Measurements from ENCODE around the gene SNX13. TPM values are rescaled to one million over a fixed set of nuclear protein-coding genes. Genes with fewer than 3 reads are reported as not detected.

The SNX13 gene, protein sequence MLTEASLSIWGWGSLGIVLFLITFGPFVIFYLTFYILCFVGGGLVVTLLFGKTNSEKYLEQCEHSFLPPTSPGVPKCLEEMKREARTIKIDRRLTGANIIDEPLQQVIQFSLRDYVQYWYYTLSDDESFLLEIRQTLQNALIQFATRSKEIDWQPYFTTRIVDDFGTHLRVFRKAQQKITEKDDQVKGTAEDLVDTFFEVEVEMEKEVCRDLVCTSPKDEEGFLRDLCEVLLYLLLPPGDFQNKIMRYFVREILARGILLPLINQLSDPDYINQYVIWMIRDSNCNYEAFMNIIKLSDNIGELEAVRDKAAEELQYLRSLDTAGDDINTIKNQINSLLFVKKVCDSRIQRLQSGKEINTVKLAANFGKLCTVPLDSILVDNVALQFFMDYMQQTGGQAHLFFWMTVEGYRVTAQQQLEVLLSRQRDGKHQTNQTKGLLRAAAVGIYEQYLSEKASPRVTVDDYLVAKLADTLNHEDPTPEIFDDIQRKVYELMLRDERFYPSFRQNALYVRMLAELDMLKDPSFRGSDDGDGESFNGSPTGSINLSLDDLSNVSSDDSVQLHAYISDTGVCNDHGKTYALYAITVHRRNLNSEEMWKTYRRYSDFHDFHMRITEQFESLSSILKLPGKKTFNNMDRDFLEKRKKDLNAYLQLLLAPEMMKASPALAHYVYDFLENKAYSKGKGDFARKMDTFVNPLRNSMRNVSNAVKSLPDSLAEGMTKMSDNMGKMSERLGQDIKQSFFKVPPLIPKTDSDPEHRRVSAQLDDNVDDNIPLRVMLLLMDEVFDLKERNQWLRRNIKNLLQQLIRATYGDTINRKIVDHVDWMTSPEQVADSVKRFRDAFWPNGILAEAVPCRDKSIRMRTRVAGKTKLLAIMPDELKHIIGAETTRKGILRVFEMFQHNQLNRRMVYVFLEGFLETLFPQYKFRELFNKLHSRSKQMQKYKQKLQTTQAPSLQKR
- 43.6 and 54.7 TPM in 2 replicates for total RNA-seq (2014; rRNA removed; shearing (Covaris generic))
- polyA plus RNA-seq (2015; cell fraction: cytosol; rRNA removed), result 22.4 and 29.0 TPM in 2 replicates
- polyA plus RNA-seq (2015; cell fraction: nucleus; rRNA removed), result 45.2 and 50.7 TPM in 2 replicates

DNA sequence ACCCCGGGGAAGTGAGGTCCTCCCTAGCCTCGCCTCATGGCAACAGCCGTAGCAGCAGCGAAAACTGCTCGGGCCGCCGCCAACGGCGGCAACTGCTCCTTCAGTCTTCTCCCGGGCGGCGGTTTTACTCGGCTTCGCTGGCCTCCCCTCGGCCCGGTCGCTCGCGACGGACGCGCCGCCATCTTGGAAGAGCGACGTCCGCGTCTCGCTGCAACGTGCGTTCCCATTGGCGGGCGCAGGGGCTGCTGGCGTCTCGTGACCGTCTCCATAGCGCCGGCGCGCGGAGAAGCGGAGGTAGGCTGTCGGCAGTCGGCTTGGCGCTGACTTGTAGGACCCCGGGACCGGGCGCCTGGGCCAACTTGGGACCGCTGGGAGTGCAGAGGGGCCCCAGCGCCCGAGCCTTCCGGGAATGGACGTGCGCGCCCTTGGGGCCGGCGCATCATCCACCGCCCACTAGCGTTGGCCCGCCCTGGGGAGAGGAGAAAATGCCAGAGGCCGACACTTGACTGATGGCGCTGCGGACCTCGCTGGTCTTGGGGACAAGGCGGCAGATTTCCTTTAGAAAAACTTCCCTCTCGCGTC is at the start of gene SNX13:
SNX13 (minus strand) TSS at position 193 of the 582 bp plus-strand sequence. CDS start 199 bp downstream, outside the sequence.
- peak; percentile 94 for DNase-seq (ENCODE audit: low read depth, low spot score)
- in situ Hi-C loops (cut with HindIII; ENCODE audit: low pct_unique_long_range_greater_than_20kb, low sequenced_read_pairs), result no loop called here

DNA sequence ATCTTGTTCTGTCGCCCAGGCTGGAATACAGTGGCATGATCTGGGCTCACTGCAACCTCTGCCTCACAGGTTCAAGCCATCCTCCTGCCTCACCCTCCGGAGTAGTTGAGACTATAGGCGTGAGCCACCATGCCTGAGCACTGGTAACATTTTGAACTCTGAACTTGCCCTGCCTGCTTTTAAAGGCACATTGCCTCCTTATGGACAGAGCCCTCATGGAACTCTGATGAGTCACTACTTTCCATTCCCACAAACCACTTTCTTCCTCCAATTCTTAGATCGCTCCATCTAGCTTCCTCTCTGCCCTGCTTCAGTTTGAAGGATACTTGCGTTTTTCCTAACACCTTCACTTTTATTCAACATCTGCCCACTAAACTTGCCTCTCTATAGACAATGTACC is 49.3 kb upstream of the SNX13 start:
- in situ Hi-C loops (cut with HindIII; ENCODE audit: low pct_unique_long_range_greater_than_20kb, low sequenced_read_pairs), result no loop called here
- peak; percentile 35 for DNase-seq (ENCODE audit: low read depth, low spot score)

DNA sequence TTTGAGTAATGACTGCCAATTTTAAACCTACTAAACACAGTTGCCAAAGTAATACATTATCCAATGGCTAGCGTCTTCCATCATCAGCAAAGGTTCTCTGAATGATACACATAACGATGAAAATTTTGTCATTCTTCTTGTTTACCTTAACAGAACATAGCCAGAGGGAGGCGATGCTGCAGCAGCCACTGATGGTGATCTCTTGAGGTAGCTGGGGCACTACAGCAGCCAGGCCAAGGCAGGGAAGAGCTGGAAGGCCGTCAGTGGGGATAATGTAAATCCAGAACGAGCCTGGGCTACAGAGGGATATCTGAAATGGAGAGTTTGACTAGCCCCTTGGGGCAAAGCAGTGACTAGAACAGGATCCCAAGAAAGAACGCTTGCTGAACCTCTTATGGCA is 48.6 kb upstream of the SNX13 start:
- no peak for DNase-seq (ENCODE audit: low read depth, low spot score)
- in situ Hi-C loops (cut with HindIII; ENCODE audit: low pct_unique_long_range_greater_than_20kb, low sequenced_read_pairs), result no loop called here

DNA sequence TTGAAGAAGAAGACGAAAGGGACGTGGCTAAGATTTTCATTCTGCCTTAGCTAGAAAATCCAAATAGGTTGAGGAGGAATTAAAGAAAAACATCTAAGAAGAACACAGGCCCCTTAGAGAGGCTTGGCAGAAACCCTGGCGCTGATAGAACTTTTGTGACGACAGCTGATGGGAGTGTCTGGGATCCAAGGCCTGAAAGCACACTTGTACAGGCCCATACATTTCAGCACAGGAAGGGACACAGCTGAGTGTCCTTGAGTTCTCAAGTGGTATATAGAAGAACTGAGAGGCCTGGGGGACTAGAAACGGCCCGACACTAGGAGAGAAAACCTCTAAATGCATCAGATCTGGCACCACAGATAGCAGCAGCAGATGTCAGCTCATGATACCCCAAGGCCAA is 47.8 kb upstream of the SNX13 start:
- DNase-seq (ENCODE audit: low read depth, low spot score), result no peak
- in situ Hi-C loops (cut with HindIII; ENCODE audit: low pct_unique_long_range_greater_than_20kb, low sequenced_read_pairs), result no loop called here

DNA sequence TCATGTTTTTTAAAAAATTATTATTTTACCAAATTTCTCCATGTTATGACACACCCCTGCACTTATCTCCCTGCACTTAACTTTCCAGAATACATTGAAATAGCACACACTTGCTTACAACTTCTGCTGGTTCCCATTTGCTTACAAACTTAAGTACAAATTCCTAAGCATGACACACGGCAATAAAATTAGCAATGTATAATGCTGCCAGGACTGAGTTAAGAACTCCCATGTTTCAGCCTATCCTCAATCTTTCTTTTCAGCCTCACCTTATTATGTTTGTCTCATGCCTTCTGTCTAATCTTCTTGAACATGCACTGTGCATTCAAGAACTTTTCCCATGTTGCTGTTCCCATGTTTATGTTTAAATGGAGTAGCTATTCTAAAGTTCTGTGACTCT is 46.6 kb upstream of the SNX13 start:
- in situ Hi-C loops (cut with HindIII; ENCODE audit: low pct_unique_long_range_greater_than_20kb, low sequenced_read_pairs), result no loop called here
- DNase-seq (ENCODE audit: low read depth, low spot score), result no peak

DNA sequence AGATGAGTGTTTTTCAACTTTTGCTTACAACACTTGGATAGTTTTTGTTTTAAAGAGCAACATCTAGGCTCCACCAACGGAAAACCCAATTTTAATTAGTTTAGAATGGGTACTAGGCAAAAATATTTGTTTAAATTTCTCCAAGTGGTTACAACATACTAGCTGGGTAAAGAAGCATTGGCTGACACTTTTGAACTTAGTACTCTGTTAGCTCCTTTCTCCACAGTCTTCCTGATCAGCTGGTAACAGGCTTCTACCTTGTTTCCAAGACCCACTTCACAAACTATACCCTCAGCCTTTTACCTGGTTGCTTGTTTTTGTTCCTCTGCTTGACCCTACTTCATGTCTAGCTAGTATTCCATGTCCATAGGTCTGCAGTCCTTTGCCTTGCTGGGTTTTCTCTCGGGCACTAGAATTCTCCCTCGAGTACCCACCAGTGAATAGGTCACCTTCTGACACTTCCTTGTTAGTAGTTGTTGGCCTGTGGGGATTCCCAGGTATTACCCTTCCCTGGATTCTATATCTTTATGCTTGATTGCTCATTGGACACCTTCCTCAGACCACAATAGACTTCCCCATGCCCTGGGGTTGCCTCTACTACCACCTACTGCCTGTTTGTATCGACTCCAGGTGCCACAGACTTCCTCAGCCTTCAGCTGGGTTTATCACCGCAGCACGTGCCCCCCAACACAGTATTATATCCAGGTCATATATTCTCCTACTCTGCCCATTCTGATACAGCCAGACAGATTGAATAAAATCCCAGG is 45.4 kb upstream of the SNX13 start:
- DNase-seq (ENCODE audit: low read depth, low spot score), result no peak
- in situ Hi-C loops (cut with HindIII; ENCODE audit: low pct_unique_long_range_greater_than_20kb, low sequenced_read_pairs), result no loop called here

DNA sequence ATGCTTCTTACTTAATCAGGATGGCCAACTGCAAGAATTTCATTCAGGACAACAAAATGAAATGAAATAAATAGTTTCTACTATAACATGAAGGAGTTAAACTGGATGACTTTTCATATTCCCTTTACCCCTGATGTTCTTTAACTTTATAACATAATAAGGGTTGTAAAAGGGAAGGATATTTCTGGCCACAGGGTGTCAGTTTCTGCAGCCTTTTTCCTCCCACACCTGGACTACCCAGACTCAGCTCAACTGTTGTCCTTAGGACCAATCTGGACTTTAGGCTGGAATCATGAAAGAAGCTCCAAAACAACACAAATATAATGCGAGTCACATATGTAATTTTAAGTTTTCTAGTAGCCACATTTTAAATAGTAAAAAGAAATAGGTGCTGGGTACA is 44.0 kb upstream of the SNX13 start:
- DNase-seq (ENCODE audit: low read depth, low spot score), result no peak
- in situ Hi-C loops (cut with HindIII; ENCODE audit: low pct_unique_long_range_greater_than_20kb, low sequenced_read_pairs), result no loop called here

DNA sequence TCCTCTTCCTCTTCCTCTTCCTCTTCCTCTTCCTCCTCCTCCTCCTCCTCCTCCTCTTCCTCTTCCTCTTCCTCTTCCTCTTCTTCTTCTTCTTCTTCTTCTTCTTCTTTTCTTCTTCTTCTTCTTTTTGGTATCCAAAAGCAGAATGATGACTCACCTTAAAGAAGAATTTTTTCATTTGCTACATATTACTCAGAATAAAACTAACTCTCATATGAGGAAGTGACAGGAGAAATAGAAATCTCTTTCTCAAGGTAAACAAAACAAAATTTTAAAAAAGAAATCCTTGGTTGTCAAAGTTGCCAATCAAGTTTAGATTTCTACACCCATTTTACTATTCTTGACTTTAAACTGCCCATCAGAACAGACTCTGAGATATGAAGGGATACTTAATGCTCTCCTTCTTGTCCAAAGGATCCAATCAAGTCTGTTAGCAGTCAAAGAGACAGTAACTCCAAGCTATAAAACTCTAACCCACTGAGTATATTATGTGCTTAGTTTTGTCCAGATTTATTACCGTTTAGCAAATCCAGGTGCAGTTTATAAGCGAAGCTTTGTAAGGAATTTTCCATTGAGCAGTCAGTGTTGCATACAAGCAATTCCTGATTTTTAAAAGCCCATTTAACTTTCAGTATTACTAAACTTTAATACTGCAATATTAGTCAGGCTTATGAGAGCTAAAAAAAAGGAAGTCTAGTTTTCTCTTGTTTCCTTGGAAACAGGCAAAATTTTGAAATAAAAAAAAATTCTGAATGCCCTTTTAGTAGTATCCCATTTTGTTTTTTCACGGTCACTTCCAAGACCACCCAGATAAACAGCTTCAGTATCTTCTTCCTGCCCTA is 43.1 kb upstream of the SNX13 start:
- DNase-seq (ENCODE audit: low read depth, low spot score), result no peak
- in situ Hi-C loops (cut with HindIII; ENCODE audit: low pct_unique_long_range_greater_than_20kb, low sequenced_read_pairs), result no loop called here

DNA sequence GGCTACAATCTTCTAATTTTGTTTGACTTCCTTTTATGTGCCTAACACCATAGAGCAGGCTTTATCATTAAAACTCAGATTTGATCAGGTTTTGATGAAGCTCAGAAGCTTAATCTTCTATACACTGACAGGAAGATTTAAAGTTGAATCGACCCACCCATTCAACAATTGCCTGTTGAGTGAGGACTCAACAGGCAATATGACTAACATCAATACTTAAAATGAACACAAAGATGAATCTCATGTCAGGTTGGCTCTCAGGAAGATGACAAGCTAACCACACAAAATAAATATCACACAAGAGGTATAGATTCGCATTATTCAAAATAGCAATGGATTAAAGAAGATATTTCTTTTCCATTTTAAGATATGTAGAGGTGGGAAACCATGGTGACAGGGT is 36.7 kb upstream of the SNX13 start:
- no peak for DNase-seq (ENCODE audit: low read depth, low spot score)
- in situ Hi-C loops (cut with HindIII; ENCODE audit: low pct_unique_long_range_greater_than_20kb, low sequenced_read_pairs), result no loop called here

DNA sequence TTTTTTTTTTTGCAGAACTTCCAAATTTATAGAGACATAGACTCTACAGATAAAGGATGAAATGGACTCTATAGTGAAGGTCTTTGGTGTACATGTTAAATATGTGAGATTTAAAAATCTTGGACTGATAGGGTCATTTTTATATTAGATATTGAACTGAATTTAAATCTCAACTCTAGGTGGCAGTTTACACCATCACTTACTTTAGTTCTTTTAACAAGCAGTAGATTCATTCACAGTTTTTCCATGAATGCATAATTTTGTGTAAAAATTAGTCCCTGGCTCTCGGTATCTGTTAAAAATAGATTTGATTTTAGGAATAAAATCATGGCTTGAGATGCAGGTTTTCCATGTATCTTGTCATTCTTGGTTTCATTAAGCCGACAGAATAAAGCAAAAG is 31.1 kb upstream of the SNX13 start:
- in situ Hi-C loops (cut with HindIII; ENCODE audit: low pct_unique_long_range_greater_than_20kb, low sequenced_read_pairs), result no loop called here
- DNase-seq (ENCODE audit: low read depth, low spot score), result peak; percentile 48

DNA sequence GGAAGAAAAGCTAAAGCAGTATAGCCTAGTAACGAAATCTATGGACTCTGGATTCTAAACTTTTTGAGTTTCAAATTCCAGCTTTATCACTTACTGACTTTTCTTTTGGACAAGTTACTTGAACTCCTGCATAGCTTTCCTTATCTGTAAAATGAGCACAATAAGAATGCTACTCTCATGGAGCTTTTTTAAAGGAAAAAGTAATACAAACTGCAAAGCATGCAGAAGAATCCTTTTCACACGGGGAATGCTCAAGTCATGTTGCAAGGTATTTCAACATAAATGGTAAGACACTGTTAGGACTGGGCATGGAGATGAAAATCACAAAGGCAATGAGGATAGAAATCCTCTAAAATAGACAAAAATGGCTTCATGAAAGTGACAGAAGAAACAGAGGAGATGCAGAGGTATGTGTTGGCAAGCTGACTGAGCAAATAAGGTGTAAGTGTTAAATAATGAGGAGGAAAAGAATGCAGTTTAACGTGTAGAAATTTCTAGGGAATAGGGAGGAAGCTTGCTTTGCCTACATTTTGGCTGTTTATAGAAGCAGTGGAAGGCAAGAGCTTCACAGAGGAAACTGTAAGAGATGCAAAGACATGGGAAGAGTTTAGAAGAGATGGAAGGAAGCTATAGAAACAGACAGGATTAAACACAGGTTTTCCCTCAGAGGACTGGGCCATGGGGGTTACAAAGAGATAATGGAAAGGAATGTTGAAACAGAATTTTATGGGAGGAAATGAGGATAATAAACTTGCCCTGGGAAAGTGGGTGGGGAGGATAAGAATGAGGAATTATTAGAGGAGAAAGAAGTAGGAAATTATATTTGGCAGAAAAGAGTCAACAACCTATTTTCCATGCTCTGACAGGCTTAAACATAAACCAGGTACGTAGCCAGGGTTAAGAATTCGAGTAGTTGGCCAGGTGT is 28.8 kb upstream of the SNX13 start:
- in situ Hi-C loops (cut with HindIII; ENCODE audit: low pct_unique_long_range_greater_than_20kb, low sequenced_read_pairs), result no loop called here

DNA sequence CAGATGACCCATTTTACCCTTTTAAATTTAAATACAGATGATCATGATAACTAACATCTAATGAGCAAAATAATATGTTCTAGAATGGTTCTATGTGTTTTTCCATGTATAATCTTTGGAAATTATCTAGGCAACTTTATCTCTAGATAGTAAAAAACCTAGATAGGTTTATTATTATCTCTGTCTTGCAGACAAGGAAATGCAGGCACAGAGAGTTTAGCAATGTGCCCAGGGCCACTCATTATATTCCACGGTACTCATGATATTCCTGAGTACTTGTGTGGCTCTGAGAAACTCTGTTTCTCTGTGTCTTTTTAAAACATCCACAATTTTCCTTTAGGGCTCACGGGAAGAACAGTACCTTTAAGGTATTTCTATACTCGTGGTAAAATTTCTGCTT is 26.4 kb upstream of the SNX13 start:
- no peak for DNase-seq (ENCODE audit: low read depth, low spot score)
- in situ Hi-C loops (cut with HindIII; ENCODE audit: low pct_unique_long_range_greater_than_20kb, low sequenced_read_pairs), result no loop called here

More for the DNA sequence above, 28.8 kb upstream of the SNX13 start:
- no peak for DNase-seq (ENCODE audit: low read depth, low spot score)

DNA sequence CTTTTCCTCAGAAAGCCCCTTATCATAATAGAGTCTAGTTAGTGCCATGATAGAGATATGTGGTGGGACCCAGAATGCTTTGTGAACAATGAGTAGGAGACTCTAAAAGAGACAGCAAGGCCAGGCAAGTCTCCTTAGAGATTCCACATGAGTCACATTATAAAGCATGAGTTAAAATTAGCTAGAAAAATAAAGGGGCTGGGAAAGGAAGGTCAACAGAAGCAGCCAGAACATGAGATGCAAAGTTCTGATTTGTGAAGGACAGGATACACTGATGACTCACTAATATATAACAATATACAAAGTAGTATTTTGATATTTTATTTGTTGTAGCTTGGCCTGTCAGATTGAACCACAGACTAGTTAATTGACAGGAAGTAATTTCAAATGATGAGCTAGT is 25.3 kb upstream of the SNX13 start:
- no peak for DNase-seq (ENCODE audit: low read depth, low spot score)
- in situ Hi-C loops (cut with HindIII; ENCODE audit: low pct_unique_long_range_greater_than_20kb, low sequenced_read_pairs), result no loop called here

DNA sequence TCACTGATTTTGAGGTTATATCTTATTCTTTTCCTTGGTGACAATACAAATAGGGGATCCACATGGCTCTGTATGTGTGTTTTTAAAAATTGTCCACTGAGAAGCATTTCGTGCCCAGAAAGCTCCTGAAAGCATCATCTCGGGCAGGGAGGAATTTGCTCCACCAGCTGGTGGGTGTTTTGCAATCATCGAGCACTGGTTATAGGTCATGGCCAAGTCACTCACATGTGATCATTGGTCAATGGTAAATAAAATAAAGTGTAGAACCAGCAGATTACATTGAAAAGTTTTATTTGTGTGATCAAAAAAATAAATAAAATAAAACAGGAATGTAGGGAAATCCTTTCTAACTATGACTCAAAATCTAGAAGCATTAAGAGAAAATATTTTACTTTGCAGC is 23.0 kb upstream of the SNX13 start:
- in situ Hi-C loops (cut with HindIII; ENCODE audit: low pct_unique_long_range_greater_than_20kb, low sequenced_read_pairs), result no loop called here
- peak; percentile 28 for DNase-seq (ENCODE audit: low read depth, low spot score)

DNA sequence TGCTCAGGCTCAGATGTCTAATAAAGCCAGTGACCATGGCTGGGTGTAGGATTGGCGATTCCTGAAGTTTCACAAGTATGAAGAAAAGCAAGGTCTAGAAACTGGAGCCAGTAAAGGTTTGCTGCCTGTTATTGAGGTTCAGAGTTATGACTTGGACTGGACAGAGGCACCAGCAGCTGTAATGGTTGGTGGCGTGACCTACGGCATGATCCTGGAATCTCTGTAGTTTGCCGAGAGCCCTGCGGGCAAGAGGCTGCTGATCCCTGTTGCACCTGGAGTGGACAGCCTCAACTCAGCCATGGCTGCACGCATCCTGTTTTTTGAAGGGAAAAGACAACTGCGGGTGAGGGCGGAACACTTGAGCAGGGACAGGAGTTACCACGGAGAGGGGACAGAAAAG is 22.4 kb upstream of the SNX13 start:
- in situ Hi-C loops (cut with HindIII; ENCODE audit: low pct_unique_long_range_greater_than_20kb, low sequenced_read_pairs), result no loop called here

DNA sequence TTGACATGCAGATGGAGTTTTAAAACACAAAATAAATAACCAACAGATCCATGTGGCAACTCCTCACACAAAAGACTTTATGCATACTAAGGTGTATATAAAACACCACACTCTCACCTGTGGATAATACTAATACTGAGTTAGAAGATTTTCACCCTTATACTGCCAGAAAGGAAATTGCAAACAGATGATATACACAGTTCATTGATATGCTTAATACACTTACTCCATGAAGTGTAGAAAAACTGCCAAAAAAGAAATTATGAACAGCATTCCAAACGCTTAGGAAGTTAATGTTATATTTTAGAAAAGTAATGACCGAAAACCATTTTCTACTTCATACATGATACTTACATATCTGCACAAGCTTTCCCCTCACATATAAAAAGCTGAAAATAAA is 17.6 kb upstream of the SNX13 start:
- DNase-seq (ENCODE audit: low read depth, low spot score), result no peak
- in situ Hi-C loops (cut with HindIII; ENCODE audit: low pct_unique_long_range_greater_than_20kb, low sequenced_read_pairs), result no loop called here

More for the DNA sequence above, 22.4 kb upstream of the SNX13 start:
- no peak for DNase-seq (ENCODE audit: low read depth, low spot score)
